ENCODE results near the gene FAM209B.
"Not testable (repeated sequence)": the region's sequence is repeated elsewhere in the genome, so short reads cannot be mapped to it uniquely, and the experiment has no call there.

FAM209B gene

GRCh38 chr20:56542489-56543030 is 9.5 kb downstream of the FAM209B start:
- DNase-seq, result no peak

GRCh38 chr20:56551571-56551970 is 18.5 kb downstream of the FAM209B start:
- no peak for DNase-seq

- DNase-seq, result no peak
Measured at GRCh38 chr20:56552911-56553629, 20.0 kb downstream of the FAM209B start.

- DNase-seq, result peak; percentile 30
Measured at GRCh38 chr20:56554869-56555268, 21.8 kb downstream of the FAM209B start.

- no peak for DNase-seq
Measured at GRCh38 chr20:56558968-56559367, 25.9 kb downstream of the FAM209B start.

- DNase-seq, result not testable (repeated sequence)
Measured at GRCh38 chr20:56564526-56564925, 31.5 kb downstream of the FAM209B start.

- DNase-seq, result no peak
Measured at GRCh38 chr20:56565511-56565910, 32.5 kb downstream of the FAM209B start.

GRCh38 chr20:56566621-56567020 is 33.6 kb downstream of the FAM209B start:
- DNase-seq, result no peak

GRCh38 chr20:56570832-56571231 is 37.8 kb downstream of the FAM209B start:
- DNase-seq, result no peak

GRCh38 chr20:56572172-56572571 is 39.1 kb downstream of the FAM209B start:
- DNase-seq, result no peak

GRCh38 chr20:56573986-56574385 is 40.9 kb downstream of the FAM209B start:
- DNase-seq, result no peak

GRCh38 chr20:56574531-56575142 is 41.6 kb downstream of the FAM209B start:
- no peak for DNase-seq

- no peak for DNase-seq
Measured at GRCh38 chr20:56575157-56575556, 42.1 kb downstream of the FAM209B start.

- DNase-seq, result no peak
Measured at GRCh38 chr20:56575961-56576360, 42.9 kb downstream of the FAM209B start.

- DNase-seq, result no peak
Measured at GRCh38 chr20:56579301-56579710, 46.3 kb downstream of the FAM209B start.

- DNase-seq, result no peak
Measured at GRCh38 chr20:56580226-56580625, 47.2 kb downstream of the FAM209B start.

GRCh38 chr20:56581701-56582100 is 48.7 kb downstream of the FAM209B start:
- DNase-seq, result no peak

- no peak for DNase-seq
Measured at GRCh38 chr20:56582542-56582941, 49.5 kb downstream of the FAM209B start.

GRCh38 chr20:56584916-56585315 is 51.9 kb downstream of the FAM209B start:
- DNase-seq, result no peak
